Stimulated activated CD4-positive, alpha-beta T cell treated with anti-CD3 and anti-CD28 coated beads, Interleukin-12 subunit alpha, Interleukin-12 subunit beta, amount 100 ng/mL, for 48 hours (primary cell): ENCODE data around the gene KRT75.
"Not testable (repeated sequence)": the region's sequence is repeated elsewhere in the genome, so short reads cannot be mapped to it uniquely, and the experiment has no call there.

Experiments used
- DNase-seq, 3 donors: peaks; one replicate each; pipeline ENCODE4 v3.0.0-alpha.2; 2020; ENCODE audit warnings: low read depth in 2 of 3, low spot score in 1 of 3

KRT75 gene

DNA sequence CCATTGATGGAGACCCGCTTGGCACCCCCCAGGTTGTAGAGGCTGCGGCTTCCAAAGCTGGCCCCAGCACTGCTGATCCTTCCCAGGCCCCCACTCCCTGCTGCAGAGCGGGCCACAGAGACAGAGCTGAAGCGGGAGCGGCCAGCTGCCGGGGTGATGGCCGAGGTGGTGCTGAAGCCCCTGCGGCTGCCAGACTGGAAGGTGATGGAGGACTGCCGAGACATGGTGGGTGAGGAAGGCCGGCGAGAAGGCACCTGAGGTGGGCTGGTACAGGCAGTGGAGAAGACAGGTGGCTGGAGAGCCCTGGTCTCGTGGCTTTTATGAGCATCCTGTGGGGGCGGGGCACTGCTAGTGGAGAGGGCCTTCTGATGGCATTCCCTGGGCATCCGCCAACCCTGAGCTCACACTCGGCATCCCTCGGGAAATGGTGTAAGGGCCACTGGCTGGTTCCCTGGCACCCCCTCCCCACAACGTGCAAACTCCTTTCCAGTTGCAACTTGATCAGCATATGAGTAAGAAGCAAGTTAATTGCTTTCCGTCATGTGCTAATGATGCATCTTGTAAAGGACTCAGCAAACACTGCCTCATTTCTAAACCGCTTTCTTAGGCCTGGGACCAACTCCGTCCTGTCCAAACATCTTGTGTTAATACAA, at the start of gene KRT75:
TSS of gene KRT75 (minus strand) at position 291 of the 653 bp plus-strand sequence. CDS start at position 224, 67 bp downstream.
- no peak for DNase-seq

DNA sequence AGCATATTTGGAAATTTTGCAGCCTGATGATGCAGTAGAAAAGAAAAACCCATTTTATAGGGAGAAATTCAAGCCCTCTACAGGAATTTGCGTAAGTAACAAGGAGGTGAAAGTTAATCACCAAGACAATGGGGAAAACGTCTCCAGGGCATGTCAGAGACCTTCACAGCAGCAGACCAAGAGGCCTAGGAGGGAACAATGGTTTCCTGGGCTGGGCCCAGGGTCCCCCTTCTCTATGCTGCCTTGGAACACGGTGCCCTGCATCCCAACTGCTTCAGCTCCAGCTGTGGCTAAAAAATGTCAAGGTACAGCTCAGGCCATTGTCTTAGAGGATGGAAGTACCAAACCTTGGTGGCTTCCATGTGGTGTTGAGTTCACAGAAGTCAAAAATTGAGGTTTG, 45.9 kb upstream of the KRT75 start:
- no peak for DNase-seq

DNA sequence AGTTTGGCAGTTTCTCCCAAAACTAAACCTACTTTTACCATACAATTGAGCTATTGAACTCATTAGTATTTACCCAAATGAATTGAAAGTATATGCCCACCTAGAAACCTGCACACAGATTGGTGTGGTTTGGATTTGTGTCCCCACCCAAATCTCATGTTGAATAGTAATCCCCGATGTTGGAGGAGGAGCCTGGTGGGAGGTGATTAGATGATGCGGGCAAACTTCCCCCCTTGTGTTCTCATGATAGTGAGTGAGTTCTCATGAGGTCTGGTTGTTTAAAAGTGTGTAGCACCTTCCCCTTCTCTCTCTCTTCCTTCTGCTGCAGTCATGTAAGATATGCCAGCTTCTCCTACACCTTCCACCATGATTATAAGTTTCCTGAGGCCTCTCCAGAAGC, 43.5 kb upstream of the KRT75 start:
- DNase-seq: no peak

DNA sequence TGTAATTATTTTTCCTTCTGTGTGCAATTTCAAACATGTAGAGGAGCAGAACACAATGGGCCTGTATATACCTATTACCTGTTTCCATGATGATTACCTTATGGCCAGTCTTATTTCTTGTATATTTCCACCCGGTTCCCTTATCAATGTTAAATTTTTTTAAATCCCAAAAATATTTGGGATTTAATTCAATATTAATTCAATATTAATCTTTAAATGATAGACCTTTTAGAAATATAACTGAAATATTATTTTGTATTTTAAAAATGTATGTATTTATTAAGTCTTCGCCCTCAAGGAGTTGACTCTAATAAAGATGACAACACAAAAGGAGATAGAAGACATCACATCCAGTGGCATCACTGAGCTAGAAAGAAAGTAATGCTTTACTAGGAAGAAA, 40.0 kb upstream of the KRT75 start:
- DNase-seq: no peak

DNA sequence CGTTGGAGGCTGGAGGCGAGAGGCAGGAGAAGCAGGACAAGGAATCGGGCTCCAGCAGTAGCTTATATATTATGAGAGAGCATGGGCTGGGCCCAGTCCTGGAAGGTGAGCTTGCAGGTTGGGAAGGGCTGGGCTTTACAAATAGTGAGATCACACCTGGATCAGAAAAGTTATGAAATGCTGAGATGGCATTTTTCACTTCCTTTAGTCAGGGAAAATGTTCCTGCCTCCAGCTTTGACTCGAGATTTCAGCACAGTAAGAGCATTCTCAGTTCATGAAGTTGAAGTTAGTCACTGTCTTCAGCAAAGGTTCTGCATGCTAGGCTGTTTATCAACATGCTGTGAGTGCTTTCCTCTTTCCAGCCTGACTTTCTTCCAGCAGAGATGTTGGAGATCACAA, 39.6 kb upstream of the KRT75 start, which contains the start of gene KRT6C:
TSS of gene KRT6C (minus strand) at position 38 of the 400 bp plus-strand sequence. CDS start 68 bp downstream, outside the sequence.
- DNase-seq: no peak

DNA sequence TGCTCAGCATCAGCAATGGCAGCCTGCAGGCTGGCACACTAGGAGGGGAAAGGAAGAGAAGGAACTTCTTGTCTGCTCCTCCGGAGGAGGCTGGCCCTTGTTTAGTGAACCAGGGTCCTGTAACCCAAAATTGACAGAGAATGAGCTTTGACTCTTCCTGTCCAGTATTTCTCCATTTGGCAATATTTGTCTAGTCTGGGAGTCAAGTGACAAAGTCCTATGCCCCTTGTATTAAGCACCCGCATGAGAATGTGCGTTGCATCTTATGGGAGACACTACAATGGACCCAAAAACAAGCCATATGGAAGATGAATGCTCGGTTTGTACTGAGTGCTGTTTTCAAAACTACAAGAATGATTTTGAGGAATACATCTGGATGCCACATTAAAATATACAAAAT, 35.7 kb upstream of the KRT75 start:
- DNase-seq: no peak

DNA sequence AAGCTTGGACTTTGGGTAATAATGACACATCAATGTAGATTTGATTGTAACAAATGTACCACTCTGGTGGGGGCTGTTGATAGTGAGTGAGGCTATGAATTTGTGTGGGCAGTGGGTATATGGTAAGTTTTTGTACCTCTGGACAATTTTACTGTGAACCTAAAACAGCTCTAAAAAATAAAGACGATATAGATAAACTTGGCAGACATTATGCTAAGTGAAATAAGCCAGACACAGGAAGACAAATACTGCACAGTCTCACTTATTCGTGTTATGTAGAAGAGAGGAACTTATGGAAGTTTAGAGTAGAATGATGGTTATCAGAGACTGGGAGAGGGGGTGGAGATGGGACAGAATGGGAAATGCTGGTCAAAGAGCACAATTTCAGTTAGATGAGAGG, 30.7 kb upstream of the KRT75 start:
- DNase-seq: no peak

DNA sequence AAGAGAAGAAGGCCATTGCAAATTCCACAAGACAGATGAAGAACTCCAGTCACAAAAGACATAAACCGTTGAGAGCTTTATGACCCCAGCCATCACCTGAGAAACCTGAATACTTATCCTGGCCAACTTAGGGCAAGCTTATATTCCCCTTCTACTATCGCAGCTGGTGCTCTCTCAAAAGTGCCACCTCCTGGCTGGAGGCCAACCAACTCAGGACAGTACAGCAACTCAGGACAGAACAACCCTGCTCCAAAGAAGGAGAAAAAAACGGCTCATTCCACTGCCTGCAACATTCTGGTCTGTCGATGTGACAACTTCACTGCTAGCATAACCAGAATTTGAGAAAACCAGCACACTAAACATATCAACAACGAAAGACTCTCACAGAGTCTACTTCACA, 27.5 kb upstream of the KRT75 start:
- no peak for DNase-seq

DNA sequence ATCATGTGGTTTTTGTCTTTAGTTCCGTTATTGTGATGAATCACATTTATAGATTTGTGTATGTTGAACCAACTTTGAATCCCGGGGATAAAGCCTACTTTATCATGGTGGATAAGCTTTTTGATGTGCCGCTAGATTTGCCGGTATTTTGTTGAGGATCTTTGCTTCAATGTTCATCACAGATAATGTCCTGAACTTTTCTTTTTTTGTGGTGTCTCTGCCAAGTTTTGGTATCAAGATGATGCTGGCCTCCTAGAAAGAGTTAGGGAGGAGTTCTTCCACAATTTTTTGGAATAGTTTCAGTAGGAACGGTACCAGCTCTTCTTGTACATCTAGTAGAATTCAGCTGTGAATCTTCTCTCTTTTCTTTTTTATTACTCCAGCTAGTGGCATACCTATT, 24.7 kb upstream of the KRT75 start:
- DNase-seq: no peak

DNA sequence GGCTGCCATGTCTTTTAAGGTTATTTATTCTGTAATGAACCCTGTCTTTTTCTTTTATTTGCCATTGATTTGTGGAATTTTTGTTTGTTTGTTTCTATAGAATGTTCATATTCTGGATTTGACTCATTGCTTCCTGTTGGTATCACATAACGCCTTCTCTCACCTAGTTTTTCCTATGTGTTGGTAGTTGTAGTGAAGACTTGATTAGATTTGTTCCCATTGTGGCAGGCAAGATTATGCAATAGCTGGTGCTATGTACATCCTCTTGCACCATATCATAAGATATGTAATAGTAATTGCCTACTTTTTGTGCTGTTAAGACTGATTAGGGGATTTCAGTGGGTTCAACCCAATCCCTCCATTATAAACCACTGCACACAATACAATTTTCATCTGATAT, 21.6 kb upstream of the KRT75 start:
- DNase-seq: no peak

DNA sequence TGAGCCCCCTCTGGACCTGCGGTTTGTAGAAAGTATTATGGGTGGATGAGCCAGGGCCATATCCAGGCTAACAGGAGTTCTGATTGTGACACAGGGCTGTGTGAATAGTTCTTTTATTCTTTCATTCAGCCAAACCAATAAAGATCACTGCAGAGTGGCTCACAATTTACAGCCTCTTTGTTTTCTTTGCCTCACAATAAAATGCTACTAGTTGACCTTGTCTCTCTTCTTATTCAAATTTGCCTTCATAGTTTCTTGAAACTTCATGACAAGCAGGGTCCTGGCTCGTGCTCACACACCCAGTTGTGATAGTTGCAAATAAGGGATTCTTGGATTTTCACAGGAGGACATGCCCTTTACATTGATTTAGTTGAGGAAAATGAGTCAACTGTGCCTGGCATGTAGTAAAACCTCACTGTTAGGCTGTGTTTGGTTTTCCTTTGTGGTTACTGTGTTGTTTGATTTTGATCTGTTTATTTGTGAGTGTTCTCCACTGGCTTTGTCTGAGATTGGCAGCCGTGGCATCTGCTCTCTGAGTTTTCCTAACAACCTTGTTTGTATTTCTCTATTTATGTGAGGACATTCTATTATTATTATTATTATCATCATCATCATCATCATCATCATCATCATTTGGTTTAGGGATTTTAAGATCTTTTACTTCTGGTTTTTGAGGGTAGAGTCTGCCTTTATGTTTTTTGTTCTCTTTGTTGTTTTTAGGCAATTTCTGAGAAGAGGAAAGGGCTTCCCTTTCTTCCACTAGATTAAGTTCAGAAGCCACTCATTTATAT, 20.4 kb upstream of the KRT75 start:
- no peak for DNase-seq

DNA sequence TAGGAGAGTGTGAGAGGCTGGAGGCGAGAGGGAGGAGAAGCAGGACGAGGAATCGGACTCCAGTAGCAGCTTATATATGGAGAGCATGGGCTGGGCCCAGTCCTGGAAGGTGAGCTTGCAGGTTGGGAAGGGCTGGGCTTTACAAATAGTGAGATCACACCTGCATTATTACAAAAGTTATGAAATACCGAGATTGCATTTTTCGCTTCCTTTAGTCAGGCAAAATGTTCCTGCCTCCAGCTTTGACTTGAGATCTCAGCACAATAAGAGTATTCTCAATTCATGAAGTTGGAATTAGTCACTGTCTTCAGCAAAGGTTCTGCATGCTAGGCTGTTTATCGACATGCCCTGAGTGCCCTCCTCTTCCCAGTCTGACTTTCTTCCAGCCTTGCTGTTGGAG, 17.9 kb upstream of the KRT75 start, which contains the start of gene KRT6B:
TSS of gene KRT6B (minus strand) at position 46 of the 400 bp plus-strand sequence. CDS start 68 bp downstream, outside the sequence.
- no peak for DNase-seq

DNA sequence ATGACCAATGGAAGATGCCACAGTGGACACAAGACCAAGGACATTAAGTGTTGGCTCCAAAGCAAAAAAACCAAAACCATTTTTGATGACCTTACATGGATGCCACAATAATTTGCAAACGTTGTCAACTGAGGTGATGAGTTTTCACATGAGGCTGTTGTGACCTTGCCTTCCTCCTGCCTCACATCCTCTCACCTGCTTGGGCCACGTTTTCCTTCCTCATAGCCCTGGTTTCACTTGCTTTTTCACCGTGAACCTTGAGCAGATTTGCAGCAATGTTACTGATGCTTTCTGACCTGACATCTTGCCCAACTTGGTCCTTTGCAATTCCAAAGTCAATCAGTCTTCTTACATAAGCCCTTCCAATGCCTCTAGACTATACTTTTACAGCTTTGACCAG, 14.1 kb upstream of the KRT75 start:
- no peak for DNase-seq

DNA sequence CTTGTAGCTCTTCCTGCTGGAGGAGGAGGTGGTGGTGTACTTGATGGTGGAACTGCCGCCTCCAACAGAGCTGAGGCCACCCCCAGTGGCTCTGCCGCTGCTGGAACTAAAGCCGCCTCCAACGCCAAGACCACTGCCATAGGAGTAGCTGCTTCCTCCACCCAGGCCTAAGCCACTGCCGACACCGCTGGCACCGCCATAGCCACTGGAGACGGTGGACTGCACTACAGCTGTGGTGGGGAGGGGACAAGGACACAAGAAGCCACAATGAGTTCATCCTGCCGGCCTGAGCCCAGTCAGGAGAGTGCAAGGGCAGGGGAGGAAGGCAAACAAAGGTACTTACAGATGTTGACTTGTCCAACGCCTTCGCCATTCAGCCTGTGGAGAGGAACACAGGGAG, 13.0 kb upstream of the KRT75 start:
- DNase-seq: not testable (repeated sequence)

DNA sequence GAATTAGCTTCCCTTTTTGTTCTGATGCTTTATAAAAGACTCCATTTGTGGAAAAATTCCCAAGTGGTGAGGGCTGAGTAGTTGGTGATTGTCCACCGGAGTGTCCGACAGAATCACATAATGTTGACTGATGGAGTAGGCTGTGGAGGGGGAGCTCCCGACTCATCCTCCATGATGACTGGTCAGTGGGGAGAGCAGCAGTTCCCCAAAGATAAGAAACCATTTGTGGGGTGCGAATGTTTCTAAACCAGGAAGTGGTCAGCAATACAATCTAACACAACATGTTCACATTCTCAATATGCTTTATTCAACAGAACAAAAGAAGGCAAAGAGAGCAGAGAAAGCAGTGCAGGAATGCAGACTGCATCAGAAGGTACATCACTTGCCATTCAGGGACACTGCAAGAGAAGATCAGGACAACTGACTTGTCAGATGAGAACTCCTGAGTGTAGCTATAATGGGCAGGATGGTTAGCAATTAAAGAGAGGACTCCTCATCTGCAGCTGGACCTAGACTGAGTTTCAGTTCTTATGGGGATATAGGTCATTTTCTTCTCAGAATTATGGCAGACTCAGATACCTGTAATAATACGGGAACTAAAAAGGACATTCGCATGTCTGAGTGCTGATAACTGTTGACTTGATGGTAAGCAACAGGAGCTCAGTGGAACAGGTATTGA, 12.3 kb upstream of the KRT75 start:
- no peak for DNase-seq

DNA sequence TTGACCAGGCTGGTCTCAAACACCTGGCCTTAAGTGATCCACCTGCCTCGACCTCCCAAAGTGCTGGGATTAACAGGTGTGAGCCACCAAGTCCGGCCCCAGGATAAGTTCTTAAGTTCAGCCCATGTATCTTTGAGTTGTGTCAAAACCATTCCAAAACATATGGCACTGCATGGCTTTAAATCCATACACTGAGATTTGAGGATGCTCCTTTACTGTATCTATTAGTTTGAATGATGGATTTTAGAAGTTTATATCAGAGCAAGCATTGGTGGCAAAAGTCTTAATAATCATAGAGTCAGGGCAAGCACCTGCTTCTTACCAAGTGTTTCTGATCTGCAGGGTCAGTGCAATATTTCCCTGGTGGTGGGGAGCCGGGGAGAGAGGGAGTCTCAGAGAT, 11.7 kb upstream of the KRT75 start:
- no peak for DNase-seq

DNA sequence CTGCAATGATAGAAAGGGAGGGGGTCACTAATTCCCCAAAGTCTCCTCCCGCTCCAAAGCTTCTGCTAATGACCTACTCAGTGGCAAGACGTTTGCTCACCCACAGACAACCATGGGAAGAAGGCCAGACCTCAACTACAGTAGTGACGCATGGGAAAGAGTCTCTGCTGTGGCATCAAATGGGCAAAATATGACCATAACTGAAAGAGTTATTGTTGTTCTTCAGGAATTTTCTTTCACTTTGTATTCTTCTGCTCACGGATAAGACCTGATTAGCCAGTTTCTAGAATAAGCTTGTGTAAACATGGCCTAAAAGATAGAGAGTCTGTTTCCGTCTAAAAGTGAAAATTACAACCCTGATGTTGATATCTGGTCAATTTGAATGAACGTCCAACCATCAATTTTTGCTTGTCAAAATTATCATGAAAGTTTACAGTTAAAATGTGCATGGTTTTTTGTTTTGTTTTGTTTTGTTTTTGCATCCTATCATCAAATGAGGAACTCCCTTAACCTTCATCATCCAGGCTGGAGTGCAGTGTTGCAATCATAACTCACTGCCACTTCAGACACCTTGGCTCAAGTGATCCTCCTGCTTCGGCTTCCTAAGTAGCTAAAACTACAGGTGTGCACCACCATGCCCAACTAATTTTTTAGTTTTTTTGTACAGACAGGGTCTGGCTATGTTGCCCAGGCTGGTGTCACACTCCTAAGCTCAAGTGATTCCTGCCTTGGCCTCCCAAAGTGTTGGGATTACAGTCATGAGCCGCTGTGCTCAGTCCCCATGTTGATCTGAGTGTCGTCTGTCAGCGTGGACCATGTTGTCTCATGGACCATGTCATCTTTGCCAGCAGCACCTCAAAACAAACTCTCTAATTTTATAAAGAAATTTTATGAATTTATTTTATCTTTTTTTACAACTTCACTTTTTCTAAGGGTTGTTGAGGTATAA, 10.8 kb upstream of the KRT75 start:
- DNase-seq: no peak

DNA sequence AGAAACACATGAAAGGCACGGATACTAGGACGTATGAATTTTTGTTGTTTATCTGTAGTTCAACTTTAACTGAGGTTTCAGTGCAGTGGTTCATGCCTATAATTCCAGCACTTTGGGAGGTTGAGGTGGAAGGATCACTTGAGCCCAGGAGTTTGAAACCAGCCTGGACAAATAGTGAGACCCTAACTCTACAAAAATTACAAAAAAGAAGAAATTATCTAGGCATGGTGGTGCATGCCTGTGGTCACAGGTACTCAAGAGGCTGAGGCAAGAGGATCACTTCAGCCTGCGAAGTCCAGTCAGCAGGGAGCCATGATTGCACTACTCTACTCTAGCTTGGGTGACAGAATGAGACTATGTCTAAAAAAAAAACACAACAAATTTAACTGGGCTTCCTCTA, 9.8 kb upstream of the KRT75 start:
- no peak for DNase-seq

DNA sequence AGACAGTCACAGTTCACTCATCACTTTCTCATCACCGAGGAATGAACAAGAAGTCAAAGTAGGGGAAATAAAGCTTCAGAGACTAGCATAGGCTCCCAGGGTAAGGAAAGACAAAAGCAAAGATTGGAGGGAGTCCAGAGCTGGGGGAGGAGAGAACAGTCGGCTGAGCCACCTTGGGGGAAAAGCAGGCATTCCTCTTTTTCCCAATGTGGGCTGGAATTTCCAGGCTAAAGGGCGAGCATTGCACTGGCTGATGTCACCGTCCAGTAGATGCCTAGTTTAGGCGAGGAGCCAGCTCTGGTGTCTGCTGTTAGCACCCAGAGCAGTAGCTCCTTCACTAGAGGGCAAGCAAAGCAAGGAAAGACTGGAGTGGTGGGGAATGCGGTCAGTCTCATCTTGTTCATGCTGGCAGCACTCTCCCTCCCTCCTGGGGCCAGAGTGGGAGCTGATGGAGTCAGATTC, 8.5 kb upstream of the KRT75 start:
- DNase-seq: no peak

DNA sequence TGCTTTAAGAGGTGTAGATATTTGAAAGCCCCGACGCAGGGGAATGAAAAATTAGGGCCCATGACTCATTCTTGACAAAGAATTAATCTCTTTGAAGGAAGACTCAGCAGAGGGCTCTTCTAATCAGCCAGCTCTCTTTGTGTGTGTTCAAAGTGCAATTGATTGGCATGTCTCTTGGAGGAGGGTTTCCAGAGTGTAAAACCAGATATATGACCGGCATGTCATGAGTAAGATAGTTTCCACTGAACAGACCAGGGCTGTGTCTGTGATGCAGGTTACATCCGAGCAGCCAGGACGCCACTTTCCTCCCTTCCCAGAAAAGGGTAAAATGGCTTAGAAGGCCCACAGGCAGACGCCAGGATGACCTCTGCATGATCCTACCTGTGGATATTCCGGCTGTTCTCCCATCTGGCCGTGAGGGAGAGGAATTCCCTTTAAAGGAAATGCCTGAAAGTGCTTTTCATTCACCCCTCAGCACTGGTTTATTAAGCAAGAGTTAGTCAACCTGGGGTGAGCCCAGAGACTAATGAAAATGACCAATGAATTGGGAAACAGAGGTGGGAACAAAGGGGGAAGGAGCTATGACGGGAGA, 7.2 kb upstream of the KRT75 start:
- no peak for DNase-seq
